H9 (cell line): ENCODE measurements around the gene PRR23E. TPM values are rescaled to one million over a fixed set of nuclear protein-coding genes. Genes with fewer than 3 reads are reported as not detected.

Source experiments
- DNase-seq: peaks from one replicate; pipeline ENCODE4 v3.0.0-alpha.2; 2017
- H2AFZ ChIP-seq: one replicate; pipeline ENCODE4 v1.6.1; 2013; ENCODE audit warnings: mild to moderate bottlenecking, low read length, control low read depth, moderate library complexity
- H2AK5ac ChIP-seq: 2 replicates; pipeline ENCODE4 v1.6.1; 2013; ENCODE audit warnings: low read length, control low read depth, mixed read lengths; ENCODE audit not compliant: insufficient read length
- H2BK120ac ChIP-seq: one replicate; pipeline ENCODE4 v1.6.1; 2013; ENCODE audit warnings: low read depth, mild to moderate bottlenecking, low read length, control low read depth, inconsistent platforms; ENCODE audit not compliant: poor library complexity, severe bottlenecking
- H2BK12ac ChIP-seq: 2 replicates; pipeline ENCODE4 v1.6.1; 2013; ENCODE audit warnings: low read length, control low read depth, mixed read lengths, low read depth; ENCODE audit not compliant: insufficient read length
- H2BK15ac ChIP-seq: 2 replicates; pipeline ENCODE4 v1.6.1; 2013; ENCODE audit warnings: low read depth, low read length, control low read depth
- H2BK20ac ChIP-seq: one replicate; pipeline ENCODE4 v1.6.1; 2013; ENCODE audit warnings: low read depth, mild to moderate bottlenecking, low read length, control low read depth, inconsistent platforms; ENCODE audit not compliant: poor library complexity, severe bottlenecking
- H2BK5ac ChIP-seq: 2 replicates; pipeline ENCODE4 v1.6.1; 2013; ENCODE audit warnings: low read length, control low read depth, mixed read lengths; ENCODE audit not compliant: insufficient read length
- H3K14ac ChIP-seq: 2 replicates; pipeline ENCODE4 v1.6.1; 2013; ENCODE audit warnings: low read length, control low read depth; ENCODE audit not compliant: insufficient read depth
- H3K18ac ChIP-seq: 2 replicates; pipeline ENCODE4 v1.6.1; 2013; ENCODE audit warnings: low read depth, mild to moderate bottlenecking, mixed read lengths, low read length, control low read depth; ENCODE audit not compliant: insufficient read length
- H3K23ac ChIP-seq: 2 replicates; pipeline ENCODE4 v1.6.1; 2013; ENCODE audit warnings: low read length, control low read depth, mixed read lengths, low read depth; ENCODE audit not compliant: insufficient read length
- H3K23me2 ChIP-seq: 2 replicates; pipeline ENCODE4 v1.6.1; 2013; ENCODE audit warnings: low read depth, mild to moderate bottlenecking, mixed read lengths, low read length, control low read depth; ENCODE audit not compliant: insufficient read length, poor library complexity, severe bottlenecking
- H3K27ac ChIP-seq: 2 replicates; pipeline ENCODE4 v1.5.1; 2013; ENCODE audit warnings: low read length, control low read depth, mixed read lengths, low read depth; ENCODE audit not compliant: insufficient read length
- H3K27me3 ChIP-seq: 2 replicates; pipeline ENCODE4 v1.6.1; 2013; ENCODE audit warnings: low read length, control low read depth, inconsistent platforms; ENCODE audit not compliant: insufficient read depth
- H3K4ac ChIP-seq: 2 replicates; pipeline ENCODE4 v1.6.1; 2013; ENCODE audit warnings: low read depth, mild to moderate bottlenecking, control low read depth, inconsistent platforms, low read length, moderate library complexity
- H3K4me1 ChIP-seq: 2 replicates; pipeline ENCODE4 v1.6.1; 2013; ENCODE audit warnings: low read length, control low read depth, inconsistent platforms; ENCODE audit not compliant: insufficient read depth
- H3K4me2 ChIP-seq: 2 replicates; pipeline ENCODE4 v1.6.1; 2013; ENCODE audit warnings: low read length, control low read depth, mixed read lengths; ENCODE audit not compliant: insufficient read length, insufficient read depth
- H3K56ac ChIP-seq: 2 replicates; pipeline ENCODE4 v1.6.1; 2013; ENCODE audit warnings: low read depth, mild to moderate bottlenecking, mixed read lengths, low read length, control low read depth; ENCODE audit not compliant: insufficient read length
- H3K79me1 ChIP-seq: 2 replicates; pipeline ENCODE4 v1.6.1; 2013; ENCODE audit warnings: low read depth, mild to moderate bottlenecking, moderate library complexity, low read length, control low read depth, inconsistent platforms; ENCODE audit not compliant: insufficient read depth, poor library complexity, severe bottlenecking
- H3K79me2 ChIP-seq: 2 replicates; pipeline ENCODE4 v1.6.1; 2013; ENCODE audit warnings: low read length, control low read depth, inconsistent platforms; ENCODE audit not compliant: insufficient read depth
- H3K9ac ChIP-seq: 2 replicates; pipeline ENCODE4 v1.6.1; 2013; ENCODE audit warnings: low read length, control low read depth, mixed read lengths; ENCODE audit not compliant: insufficient read length; ENCODE audit errors: extremely low read depth
- H3K9me3 ChIP-seq: one replicate; pipeline ENCODE4 v1.6.1; 2013; ENCODE audit warnings: low read depth, low read length, inconsistent platforms; ENCODE audit not compliant: control insufficient read depth
- H3T11ph ChIP-seq: one replicate; pipeline ENCODE4 v1.6.1; 2013; ENCODE audit warnings: mild to moderate bottlenecking, low read length, control low read depth, inconsistent platforms
- H4K20me1 ChIP-seq: one replicate; pipeline ENCODE4 v1.6.1; 2013; ENCODE audit not compliant: control insufficient read depth, insufficient read length, insufficient read depth
- H4K5ac ChIP-seq: 2 replicates; pipeline ENCODE4 v1.6.1; 2013; ENCODE audit warnings: low read depth, mild to moderate bottlenecking, mixed read lengths, low read length, control low read depth; ENCODE audit not compliant: insufficient read length
- H4K8ac ChIP-seq: replicated peaks from 2 replicates; pipeline ENCODE4 v1.6.1; 2013; ENCODE audit warnings: low read length, control low read depth, mixed read lengths, low read depth; ENCODE audit not compliant: insufficient read length
- H4K91ac ChIP-seq: 2 replicates; pipeline ENCODE4 v1.6.1; 2013; ENCODE audit warnings: low read depth, mild to moderate bottlenecking, moderate library complexity, mixed read lengths, low read length, control low read depth; ENCODE audit not compliant: insufficient read length
- H3K27ac Mint-ChIP-seq, 3 experiments: 2 replicates in 2 of 3; 3 replicates in 1 of 3; pipeline ENCODE4 v1.8.0; 2020 to 2021; ENCODE audit warnings: mixed read lengths in 3 of 3, mild to moderate bottlenecking in 1 of 3, moderate library complexity in 1 of 3
- H3K27me3 Mint-ChIP-seq: 2 replicates; pipeline ENCODE4 v1.8.0; 2021; ENCODE audit warnings: low read depth, mild to moderate bottlenecking, moderate library complexity, mixed read lengths
- H3K36me3 Mint-ChIP-seq, 3 experiments: 2 replicates in 2 of 3; 3 replicates in 1 of 3; pipeline ENCODE4 v1.8.0; 2020 to 2021; ENCODE audit warnings: low read depth in 3 of 3, mixed read lengths in 3 of 3; ENCODE audit not compliant: insufficient read depth in 1 of 3
- H3K4me1 Mint-ChIP-seq, 2 experiments: 2 replicates each; pipeline ENCODE4 v1.8.0; 2020; ENCODE audit warnings: mixed read lengths in 2 of 2
- H3K4me3 Mint-ChIP-seq, 2 experiments: 2 replicates in 1 of 2; 3 replicates in 1 of 2; pipeline ENCODE4 v1.8.0; 2020 to 2021; ENCODE audit warnings: mild to moderate bottlenecking in 2 of 2, mixed read lengths in 2 of 2, moderate library complexity in 1 of 2
- H3K9me3 Mint-ChIP-seq, 2 experiments: 2 replicates in 1 of 2; 3 replicates in 1 of 2; pipeline ENCODE4 v1.8.0; 2020; ENCODE audit warnings: mild to moderate bottlenecking in 2 of 2, mixed read lengths in 2 of 2, moderate library complexity in 1 of 2
- WGBS: extraction: QIAGEN DNeasy Blood & Tissue Kit; methylation state at CpG from one replicate; pipeline ENCODE4 v1.1.7; 2013; ENCODE audit warnings: missing lambda C conversion rate, low lambda C conversion rate, mixed read lengths; ENCODE audit not compliant: insufficient read length; ENCODE audit errors: extremely low coverage; 5-methylcytosine and 5-hydroxymethylcytosine counted together
- total RNA-seq: library from RNA; stranded (reverse); gene quantifications from 2 replicates; pipeline ENCODE4 v1.2.1, GENCODE V29; 2021
- TF ChIP-seq, protein P1 (sequence below): fragments of 200-600 bp; sonication (generic); conservative IDR thresholded peaks from 3 replicates; pipeline ENCODE4 v1.8.0; 2021; ENCODE audit warnings: antibody characterized with exemption, mild to moderate bottlenecking

Gene PRR23E
- total RNA-seq, 1 experiment from 2014 or later: not detected

DNA sequence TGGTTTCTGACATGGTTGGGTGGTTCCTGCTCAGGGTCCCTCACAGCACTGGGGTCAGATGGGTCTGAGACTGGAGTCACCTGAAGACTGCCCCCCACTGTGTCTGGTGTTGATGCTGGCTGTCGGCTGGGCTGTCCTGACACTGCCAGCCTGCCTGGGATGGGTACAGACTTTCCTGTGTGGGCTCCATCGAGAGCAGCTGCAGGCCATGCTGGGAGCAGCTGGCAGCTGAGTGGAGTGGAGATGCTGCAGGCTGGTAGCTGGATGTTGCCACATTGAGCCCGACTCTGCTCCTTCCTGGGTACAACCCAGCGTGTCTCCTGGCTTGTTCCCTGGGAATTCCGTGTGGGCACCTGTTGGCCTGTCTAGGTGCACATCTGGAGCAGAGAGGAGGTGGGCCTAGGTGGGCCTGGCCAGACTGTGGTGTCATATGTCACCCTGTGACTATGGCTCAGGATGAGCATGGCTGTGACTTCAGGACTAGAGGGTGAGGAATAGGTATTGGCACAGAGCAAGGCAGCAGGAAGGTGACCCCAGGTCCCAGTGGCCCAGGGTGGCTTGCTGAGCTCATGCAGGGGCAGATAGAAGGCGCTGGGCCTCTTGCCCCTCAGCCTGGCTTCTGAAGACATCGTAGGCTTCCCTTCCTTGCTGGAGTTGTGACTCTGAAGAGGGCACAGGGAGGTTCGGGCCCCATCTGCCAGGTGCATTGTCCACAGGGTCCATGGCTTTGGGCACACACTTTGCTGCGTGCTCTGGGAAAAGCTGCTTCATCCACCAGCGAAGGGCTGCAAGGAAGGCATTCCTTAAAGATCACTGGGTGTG lies 40.0 kb upstream of the PRR23E start:
- Histone ChIP-seq H2BK5ac (no peak overlapping the region), H3K9me3 (no peaks in the 10 kb centered on the region), H2BK20ac (no peak overlapping the region), H2BK12ac (no peak overlapping the region), H2AFZ (no peak overlapping the region), H3K27me3 (no peaks in the 10 kb centered on the region), H3K4me2 (no peak overlapping the region), H3K4me1 (no peaks in the 10 kb centered on the region), H3K23ac (no peak overlapping the region), H3K4ac (no peak overlapping the region), H4K20me1 (no peaks in the 10 kb centered on the region), H3K27ac (no peak overlapping the region), H4K91ac (no peak overlapping the region), H3K14ac (no peak overlapping the region), H4K5ac (no peak overlapping the region), H2BK15ac (no peak overlapping the region), H4K8ac (no peak overlapping the region), H3T11ph (no peak overlapping the region), H3K9ac (no peak overlapping the region), H2AK5ac (no peak overlapping the region), H3K79me2 (no peaks in the 10 kb centered on the region), H3K79me1 (no peaks in the 10 kb centered on the region), H2BK120ac (no peak overlapping the region), H3K56ac (no peak overlapping the region), H3K18ac (no peak overlapping the region), H3K23me2 (no peaks in the 10 kb centered on the region)
- Mint-ChIP-seq H3K27me3 (peaks cover 2% of the 10 kb centered on the region), H3K4me1 (peaks cover 0 to 2% of the 10 kb centered on the region in 2 experiments; a peak in 1 of 4 replicates), H3K27ac (no peak overlapping the region), H3K36me3 (no peaks in the 10 kb centered on the region), H3K9me3 (no peaks in the 10 kb centered on the region), H3K4me3 (no peak overlapping the region)
- no peak for DNase-seq
- TF ChIP-seq, protein P1, sequence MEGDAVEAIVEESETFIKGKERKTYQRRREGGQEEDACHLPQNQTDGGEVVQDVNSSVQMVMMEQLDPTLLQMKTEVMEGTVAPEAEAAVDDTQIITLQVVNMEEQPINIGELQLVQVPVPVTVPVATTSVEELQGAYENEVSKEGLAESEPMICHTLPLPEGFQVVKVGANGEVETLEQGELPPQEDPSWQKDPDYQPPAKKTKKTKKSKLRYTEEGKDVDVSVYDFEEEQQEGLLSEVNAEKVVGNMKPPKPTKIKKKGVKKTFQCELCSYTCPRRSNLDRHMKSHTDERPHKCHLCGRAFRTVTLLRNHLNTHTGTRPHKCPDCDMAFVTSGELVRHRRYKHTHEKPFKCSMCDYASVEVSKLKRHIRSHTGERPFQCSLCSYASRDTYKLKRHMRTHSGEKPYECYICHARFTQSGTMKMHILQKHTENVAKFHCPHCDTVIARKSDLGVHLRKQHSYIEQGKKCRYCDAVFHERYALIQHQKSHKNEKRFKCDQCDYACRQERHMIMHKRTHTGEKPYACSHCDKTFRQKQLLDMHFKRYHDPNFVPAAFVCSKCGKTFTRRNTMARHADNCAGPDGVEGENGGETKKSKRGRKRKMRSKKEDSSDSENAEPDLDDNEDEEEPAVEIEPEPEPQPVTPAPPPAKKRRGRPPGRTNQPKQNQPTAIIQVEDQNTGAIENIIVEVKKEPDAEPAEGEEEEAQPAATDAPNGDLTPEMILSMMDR: no peak
- WGBS: no CpG with 5 or more reads among the region's 10 CpGs
